Activated naive CD4-positive, alpha-beta T cell (primary cell): ENCODE measurements around the gene DCP2.

Source experiments
- DNase-seq, 4 experiments: peaks; one replicate each; lab custom pipeline; 2025; lab: John Stamatoyannopoulos, UW

Gene DCP2

GRCh38 chr5:113068559-113068958 is 92.0 kb downstream of the DCP2 start:
- DNase-seq, result no peak
